ENCODE data around the gene NPDC1.
A peak's percentile ranks its signal among the peaks of the same experiment; 100 is the strongest.

The NPDC1 gene

DNA sequence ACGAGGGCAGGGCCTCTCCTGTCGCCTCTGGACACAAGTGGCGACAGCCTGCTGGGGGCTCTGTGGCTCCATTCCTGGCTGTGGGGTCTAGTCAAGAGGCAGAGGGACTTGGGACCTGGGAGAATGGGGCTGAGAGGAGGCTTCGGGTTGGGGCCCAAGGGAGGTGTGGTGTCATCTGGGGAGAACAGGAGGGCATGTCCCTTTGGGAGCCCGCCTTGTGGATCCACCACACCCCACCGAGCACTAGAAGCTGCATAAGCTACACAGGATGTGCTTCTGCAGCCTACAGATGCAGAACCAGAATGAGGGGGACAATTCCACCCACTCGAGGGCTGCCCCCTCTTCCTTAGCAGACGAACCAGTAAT lies 36.9 kb upstream of the NPDC1 start:
- FAIRE-seq (no peak), DNase-seq (ENCODE audit: insufficient read length, low spot score) (no peak)
- TF ChIP-seq POLR2A (IDR thresholded peaks at IDR 0.05; ENCODE audit: low read depth, low read length) = no peak
- no peak for TF ChIP-seq PAX5 (IDR thresholded peaks at IDR 0.05; ENCODE audit: insufficient read depth, low read length, severe bottlenecking)
- no peak for TF ChIP-seq POLR2AphosphoS5 (IDR thresholded peaks at IDR 0.05; ENCODE audit: low read depth, low read length)
- TF ChIP-seq TAF1 (IDR thresholded peaks at IDR 0.05; ENCODE audit: low read depth, low read length) = no peak
- TF ChIP-seq SPI1 (IDR thresholded peaks at IDR 0.05; ENCODE audit: low read depth, low read length) = no peak
- TF ChIP-seq POU2F2 (IDR thresholded peaks at IDR 0.05; ENCODE audit: low read depth, low read length) = no peak

DNA sequence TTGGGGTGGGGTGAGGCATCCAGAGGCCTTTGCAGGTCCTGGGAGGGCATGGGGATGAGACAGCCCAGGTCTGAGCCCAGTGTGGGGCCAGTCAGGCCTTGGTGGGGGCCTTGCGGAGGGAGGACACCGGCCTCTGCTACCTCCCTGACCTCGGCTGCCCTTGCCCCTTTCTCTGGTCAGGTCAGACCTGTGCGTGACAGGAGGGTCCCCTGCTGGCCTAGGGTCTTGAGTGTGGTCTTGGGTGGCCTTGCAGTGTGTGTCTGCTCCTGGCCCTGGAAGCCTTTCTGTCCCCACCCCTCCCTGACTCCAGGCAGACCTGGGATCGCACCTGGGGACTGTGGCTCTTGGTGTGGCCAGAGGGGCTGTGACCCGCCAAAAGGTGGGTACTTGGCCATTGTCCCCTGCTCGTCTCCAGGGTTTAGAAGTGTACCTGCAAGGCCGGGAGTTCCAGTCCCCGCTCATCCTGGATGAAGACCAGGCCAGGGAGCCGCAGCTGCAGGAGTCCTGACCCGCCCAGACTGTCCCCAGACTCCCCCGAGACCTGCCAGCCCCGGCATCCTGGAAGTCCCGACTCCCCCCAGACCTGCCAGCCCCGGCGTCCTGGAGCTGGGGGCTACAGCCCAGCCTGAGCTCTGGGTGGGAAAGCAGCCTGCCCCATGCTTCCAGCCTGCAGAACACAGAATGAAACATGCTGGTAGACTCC lies 36.4 kb upstream of the NPDC1 start:
- FAIRE-seq (no peak), DNase-seq (ENCODE audit: insufficient read length, low spot score) (no peak)
- TF ChIP-seq SPI1 (IDR thresholded peaks at IDR 0.05; ENCODE audit: low read depth, low read length) = no peak
- TF ChIP-seq POLR2A (IDR thresholded peaks at IDR 0.05; ENCODE audit: low read depth, low read length) = no peak
- no peak for TF ChIP-seq PAX5 (IDR thresholded peaks at IDR 0.05; ENCODE audit: insufficient read depth, low read length, severe bottlenecking)
- TF ChIP-seq POU2F2 (IDR thresholded peaks at IDR 0.05; ENCODE audit: low read depth, low read length) = no peak

- no peak for FAIRE-seq
- no peak for TF ChIP-seq POLR2A (IDR thresholded peaks at IDR 0.05; ENCODE audit: low read depth, low read length)
- no peak for TF ChIP-seq SPI1 (IDR thresholded peaks at IDR 0.05; ENCODE audit: low read depth, low read length)
- no peak for TF ChIP-seq TAF1 (IDR thresholded peaks at IDR 0.05; ENCODE audit: low read depth, low read length)
- no peak for TF ChIP-seq POLR2AphosphoS5 (IDR thresholded peaks at IDR 0.05; ENCODE audit: low read depth, low read length)
- no peak for TF ChIP-seq PAX5 (IDR thresholded peaks at IDR 0.05; ENCODE audit: insufficient read depth, low read length, severe bottlenecking)
- TF ChIP-seq POU2F2 (IDR thresholded peaks at IDR 0.05; ENCODE audit: low read depth, low read length) = no peak
- DNase-seq (ENCODE audit: insufficient read length, low spot score) = no peak
These were observed 34.5 kb upstream of the NPDC1 start for GRCh38 chr9:137080260-137081122.

DNA sequence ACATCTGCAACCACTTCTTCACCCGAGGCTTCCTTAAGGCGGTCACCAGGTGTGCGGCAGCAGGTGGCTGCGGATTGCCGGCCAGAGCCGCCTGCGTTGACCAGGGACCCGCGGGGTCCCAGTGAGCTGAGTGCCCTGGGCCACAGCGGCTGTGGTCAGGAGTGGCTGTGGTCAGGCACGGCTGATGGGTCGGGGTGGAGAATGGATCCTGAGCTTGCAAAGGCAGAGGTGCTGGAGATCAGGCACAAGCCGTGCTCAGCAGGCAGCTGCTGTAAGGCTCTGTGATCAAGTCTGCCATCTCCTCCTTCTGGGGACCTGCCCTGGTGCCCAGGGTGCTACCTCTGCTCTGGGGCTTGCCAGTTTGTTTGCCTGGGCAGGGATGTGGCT lies 33.4 kb upstream of the NPDC1 start:
- TF ChIP-seq TAF1 (IDR thresholded peaks at IDR 0.05; ENCODE audit: low read depth, low read length) = no peak
- TF ChIP-seq POU2F2 (IDR thresholded peaks at IDR 0.05; ENCODE audit: low read depth, low read length) = no peak
- no peak for TF ChIP-seq POLR2A (IDR thresholded peaks at IDR 0.05; ENCODE audit: low read depth, low read length)
- TF ChIP-seq POLR2AphosphoS5 (IDR thresholded peaks at IDR 0.05; ENCODE audit: low read depth, low read length) = no peak
- TF ChIP-seq SPI1 (IDR thresholded peaks at IDR 0.05; ENCODE audit: low read depth, low read length) = no peak
- no peak for TF ChIP-seq PAX5 (IDR thresholded peaks at IDR 0.05; ENCODE audit: insufficient read depth, low read length, severe bottlenecking)
- no peak for DNase-seq (ENCODE audit: insufficient read length, low spot score)
- no peak for FAIRE-seq

GRCh38 chr9:137078701-137079400 lies 32.9 kb upstream of the NPDC1 start:
- no peak for TF ChIP-seq POLR2AphosphoS5 (IDR thresholded peaks at IDR 0.05; ENCODE audit: low read depth, low read length)
- no peak for TF ChIP-seq PAX5 (IDR thresholded peaks at IDR 0.05; ENCODE audit: insufficient read depth, low read length, severe bottlenecking)
- no peak for TF ChIP-seq SPI1 (IDR thresholded peaks at IDR 0.05; ENCODE audit: low read depth, low read length)
- no peak for TF ChIP-seq TAF1 (IDR thresholded peaks at IDR 0.05; ENCODE audit: low read depth, low read length)
- no peak for TF ChIP-seq POU2F2 (IDR thresholded peaks at IDR 0.05; ENCODE audit: low read depth, low read length)
- TF ChIP-seq POLR2A (IDR thresholded peaks at IDR 0.05; ENCODE audit: low read depth, low read length) = no peak
- FAIRE-seq = no peak

GRCh38 chr9:137077758-137078693 lies 32.0 kb upstream of the NPDC1 start:
- FAIRE-seq (peak; percentile 85), DNase-seq (ENCODE audit: insufficient read length, low spot score) (no peak)
- TF ChIP-seq POLR2A (IDR thresholded peaks at IDR 0.05; ENCODE audit: low read depth, low read length) (no peak), POU2F2 (IDR thresholded peaks at IDR 0.05; ENCODE audit: low read depth, low read length) (no peak), POLR2AphosphoS5 (IDR thresholded peaks at IDR 0.05; ENCODE audit: low read depth, low read length) (no peak), TAF1 (IDR thresholded peaks at IDR 0.05; ENCODE audit: low read depth, low read length) (no peak)

More at GRCh38 chr9:137078701-137079400, 32.9 kb upstream of the NPDC1 start:
- no peak for DNase-seq (ENCODE audit: insufficient read length, low spot score)

DNA sequence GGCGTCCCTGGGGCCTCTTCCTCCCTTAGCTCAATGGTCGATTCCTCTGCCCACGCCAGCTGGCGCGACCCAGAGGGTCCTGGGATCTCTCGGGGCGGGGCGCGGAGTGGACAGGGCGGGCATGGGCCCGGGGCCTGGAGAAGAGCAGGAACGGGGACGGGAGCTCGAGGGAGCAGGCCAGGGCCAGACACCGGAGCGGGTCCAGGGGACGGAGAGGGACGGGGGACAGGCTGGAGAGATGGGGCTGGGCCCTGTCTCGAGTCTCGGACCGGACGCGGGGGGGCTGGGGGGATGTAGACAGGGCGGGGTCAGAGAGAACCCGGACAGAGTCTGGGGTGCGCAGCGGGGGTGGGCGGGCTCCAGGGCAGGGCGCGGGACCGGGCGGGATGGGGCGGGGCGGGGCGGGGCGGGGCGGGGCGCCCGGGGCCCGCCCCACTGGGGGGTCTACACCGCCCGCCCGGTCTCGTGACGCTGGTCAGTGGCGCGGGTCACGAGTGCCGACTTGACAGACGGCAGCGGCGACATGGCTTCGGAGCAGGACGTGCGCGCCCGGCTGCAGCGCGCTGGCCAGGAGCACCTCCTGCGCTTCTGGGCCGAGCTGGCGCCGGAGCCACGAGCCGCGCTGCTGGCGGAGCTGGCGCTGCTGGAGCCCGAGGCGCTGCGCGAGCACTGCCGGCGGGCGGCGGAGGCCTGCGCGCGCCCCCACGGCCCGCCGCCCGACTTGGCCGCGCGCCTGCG lies 31.2 kb upstream of the NPDC1 start, which contains the start of gene UAP1L1:
TSS of gene UAP1L1 (plus strand) at position 508 of the 738 bp plus-strand sequence. CDS start at position 524, 16 bp downstream.
- FAIRE-seq (peak; percentile 86), DNase-seq (ENCODE audit: insufficient read length, low spot score) (peak; percentile 69)
- no peak for TF ChIP-seq POU2F2 (IDR thresholded peaks at IDR 0.05; ENCODE audit: low read depth, low read length)
- TF ChIP-seq PAX5 (IDR thresholded peaks at IDR 0.05; ENCODE audit: insufficient read depth, low read length, severe bottlenecking) = no peak
- TF ChIP-seq TAF1 (IDR thresholded peaks at IDR 0.05; ENCODE audit: low read depth, low read length) = no peak
- TF ChIP-seq POLR2AphosphoS5 (IDR thresholded peaks at IDR 0.05; ENCODE audit: low read depth, low read length) = no peak
- TF ChIP-seq POLR2A (IDR thresholded peaks at IDR 0.05; ENCODE audit: low read depth, low read length) = no peak
- no peak for TF ChIP-seq SPI1 (IDR thresholded peaks at IDR 0.05; ENCODE audit: low read depth, low read length)

DNA sequence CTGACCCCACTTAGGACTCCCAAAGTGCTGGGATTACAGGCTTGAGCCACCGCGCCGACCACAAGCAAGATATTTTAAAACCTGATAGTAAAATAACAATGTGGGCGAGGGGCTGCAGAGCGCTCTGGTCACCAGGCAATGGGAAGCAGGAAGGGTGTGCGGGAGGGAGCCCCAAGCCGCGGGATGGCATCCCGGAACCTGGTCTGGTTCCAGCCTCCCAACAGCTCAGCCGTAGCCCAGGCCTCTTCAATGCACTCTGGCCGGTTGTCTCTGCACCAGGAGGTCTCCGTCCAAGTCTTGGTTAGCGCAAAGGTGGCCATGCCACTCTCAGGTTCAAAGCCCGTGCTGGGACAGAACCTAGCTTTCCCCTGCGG lies 30.6 kb upstream of the NPDC1 start:
- no peak for FAIRE-seq
- DNase-seq (ENCODE audit: insufficient read length, low spot score) = no peak
- TF ChIP-seq SPI1 (IDR thresholded peaks at IDR 0.05; ENCODE audit: low read depth, low read length) (no peak), PAX5 (IDR thresholded peaks at IDR 0.05; ENCODE audit: insufficient read depth, low read length, severe bottlenecking) (no peak), POU2F2 (IDR thresholded peaks at IDR 0.05; ENCODE audit: low read depth, low read length) (no peak), POLR2AphosphoS5 (IDR thresholded peaks at IDR 0.05; ENCODE audit: low read depth, low read length) (no peak), TAF1 (IDR thresholded peaks at IDR 0.05; ENCODE audit: low read depth, low read length) (no peak), POLR2A (IDR thresholded peaks at IDR 0.05; ENCODE audit: low read depth, low read length) (no peak)
